HuH-7.5 (cell line): ENCODE results near the gene SLC24A2.

ENCODE experiments used
- DNase-seq: peaks from one replicate; pipeline ENCODE4 v3.0.0; 2011; ENCODE audit warnings: low spot score

The SLC24A2 gene

GRCh38 chr9:19757745-19758144 lies 31.1 kb downstream of the SLC24A2 start:
- DNase-seq, result no peak

GRCh38 chr9:19754921-19755320 lies 33.9 kb downstream of the SLC24A2 start:
- DNase-seq, result no peak

- DNase-seq, result no peak
These were observed 40.3 kb downstream of the SLC24A2 start for GRCh38 chr9:19748278-19749126.

- no peak for DNase-seq
These were observed 42.6 kb downstream of the SLC24A2 start for GRCh38 chr9:19746223-19746622.

- DNase-seq, result no peak
These were observed 47.7 kb downstream of the SLC24A2 start for GRCh38 chr9:19741178-19741577.
